GM23248 (cell line): ENCODE measurements around the gene TBX1.

ENCODE experiments used
- EZH2 ChIP-seq: fragments of 200-600 bp; sonication (generic); IDR thresholded peaks from 2 replicates; pipeline ENCODE4 v1.6.1; 2018; ENCODE audit warnings: antibody characterized with exemption, mild to moderate bottlenecking; ENCODE audit not compliant: insufficient read depth, poor library complexity, severe bottlenecking
- EZH2phosphoT487 ChIP-seq: fragments of 200-600 bp; sonication (generic); IDR thresholded peaks from 2 replicates; pipeline ENCODE4 v1.6.1; 2018; ENCODE audit warnings: antibody characterized with exemption, moderate library complexity, mild to moderate bottlenecking, low read depth; ENCODE audit not compliant: insufficient read depth

DNA sequence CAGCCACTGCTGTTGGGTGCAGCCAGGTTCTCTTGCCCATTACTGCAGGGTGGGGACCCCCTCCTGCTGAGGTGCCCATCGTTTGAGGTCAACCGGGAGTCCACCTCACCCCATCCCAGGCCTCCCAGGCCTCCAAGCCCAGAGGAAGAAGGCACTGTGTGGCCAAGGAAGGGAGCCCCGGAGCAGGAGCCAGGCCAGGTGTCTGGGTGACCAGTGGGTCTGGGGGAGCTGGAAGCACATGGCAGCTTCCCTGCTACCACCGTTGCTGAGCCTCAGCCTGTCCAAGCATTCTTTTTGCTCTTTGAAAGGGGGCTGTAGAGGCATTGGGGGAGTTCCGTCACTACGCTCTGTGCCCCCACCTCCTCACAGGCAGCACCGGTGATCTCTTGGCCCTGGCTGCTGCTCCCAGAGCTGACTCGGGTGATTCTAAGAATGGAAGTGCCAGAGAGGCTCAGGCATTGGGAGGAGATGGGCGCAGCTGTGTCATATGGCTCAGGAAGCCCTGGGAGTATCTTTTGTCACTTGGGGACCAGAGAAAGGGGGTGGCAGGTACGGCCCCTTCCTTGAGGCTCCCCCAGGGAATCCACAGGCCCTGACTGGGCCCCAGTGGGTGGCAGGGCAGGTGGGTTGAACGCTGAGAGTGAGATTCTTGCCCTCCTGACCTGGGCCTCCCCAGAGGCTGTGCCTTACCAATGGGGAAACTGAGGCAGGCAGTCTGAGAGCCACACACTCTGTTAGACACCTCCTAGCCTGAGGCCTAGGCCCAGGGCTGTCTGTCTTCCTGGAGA, 44.3 kb upstream of the TBX1 start:
- TF ChIP-seq EZH2phosphoT487 = no peak
- no peak for TF ChIP-seq EZH2
